C1 segment of cervical spinal cord (tissue), 14 donors: Measurements from ENCODE around the gene TMEM267.
A peak's percentile ranks its signal among the peaks of the same experiment; 100 is the strongest.
"Not testable (repeated sequence)": the region's sequence is repeated elsewhere in the genome, so short reads cannot be mapped to it uniquely, and the experiment has no call there.

Source experiments
- DNase-seq, 14 donors: peaks; one replicate each; lab custom pipeline; 2025; lab: John Stamatoyannopoulos, UW

TMEM267 gene

GRCh38 chr5:43483298-43484105 lies at the start of gene TMEM267:
TMEM267 (minus strand) TSS chr5:43483865; CDS start chr5:43453969, 29,896 bp downstream.
- DNase-seq: peak; percentile 33 to 96 (median 92)

GRCh38 chr5:43530648-43531047 lies 47.0 kb upstream of the TMEM267 start:
- no peak for DNase-seq

- DNase-seq: no peak
Measured at GRCh38 chr5:43523662-43524072, 40.0 kb upstream of the TMEM267 start.

GRCh38 chr5:43520615-43521014 lies 37.0 kb upstream of the TMEM267 start:
- no peak for DNase-seq

- peak in 1 of 14 donors; percentile 4 for DNase-seq
Measured at GRCh38 chr5:43515678-43516048, 32.0 kb upstream of the TMEM267 start.

- DNase-seq: peak; percentile 32 to 95 (median 84)
Measured at GRCh38 chr5:43514816-43515677, 31.4 kb upstream of the TMEM267 start, which contains the start of gene C5orf34. C5orf34 (minus strand) TSS chr5:43515148; CDS start chr5:43509339, 5,809 bp downstream.

- DNase-seq: no peak
Measured at GRCh38 chr5:43514471-43514815, 30.8 kb upstream of the TMEM267 start.

- no peak for DNase-seq
Measured at GRCh38 chr5:43514025-43514424, 30.4 kb upstream of the TMEM267 start.

GRCh38 chr5:43511062-43511461 lies 27.4 kb upstream of the TMEM267 start:
- not testable (repeated sequence) for DNase-seq

- DNase-seq: no peak
Measured at GRCh38 chr5:43498581-43498980, 14.9 kb upstream of the TMEM267 start.

GRCh38 chr5:43497311-43498104 lies 13.8 kb upstream of the TMEM267 start:
- DNase-seq: no peak

GRCh38 chr5:43491326-43491725 lies 7.7 kb upstream of the TMEM267 start:
- DNase-seq: no peak

- no peak for DNase-seq
Measured at GRCh38 chr5:43486353-43486752, 2.7 kb upstream of the TMEM267 start.

- no peak for DNase-seq
Measured at GRCh38 chr5:43485406-43485805, 1.7 kb upstream of the TMEM267 start.

GRCh38 chr5:43484106-43484849 lies 613 bp upstream of the TMEM267 start:
- peak; percentile 33 to 97 (median 91) for DNase-seq

- DNase-seq: no peak
Measured at GRCh38 chr5:43482490-43483297, 971 bp downstream of the TMEM267 start.

- DNase-seq: no peak
Measured at GRCh38 chr5:43469671-43470391, 13.8 kb downstream of the TMEM267 start.

GRCh38 chr5:43467100-43467499 lies 16.6 kb downstream of the TMEM267 start:
- DNase-seq: no peak

GRCh38 chr5:43465455-43465854 lies 18.2 kb downstream of the TMEM267 start:
- not testable (repeated sequence) for DNase-seq
